HCT116 (cell line): Measurements from ENCODE around the gene HPF1. TPM values are rescaled to one million over a fixed set of nuclear protein-coding genes. Genes with fewer than 3 reads are reported as not detected.

Source experiments
- ATAC-seq: fragments of 200-7000 bp; cut with Tn5 transposase; 2 replicates; pipeline ENCODE4 v1.9.1; 2020; ENCODE audit warnings: mild to moderate bottlenecking, moderate library complexity
- BruUV-seq: library from RNA; stranded (reverse); fragments of 400-500 nt; replicated peaks from 2 replicates; lab custom pipeline; 2021; lab: Mats Ljungman, UMichigan
- CTCF ChIA-PET: fragments of 300-600 bp; sonication (Branson Sonifier 250); formaldehyde crosslinking; loops from one replicate; lab custom pipeline; 2021; ENCODE audit warnings: antibody characterized with exemption; lab: Charles Lee
- POLR2A ChIA-PET: fragments of 300-600, 350-600 bp; sonication (Branson Sonifier 250); formaldehyde crosslinking; loops from one replicate; lab custom pipeline; 2021; ENCODE audit warnings: antibody characterized with exemption; lab: Charles Lee
- RAD21 ChIA-PET, 2 experiments: fragments of 300-600 bp; sonication (Branson Sonifier 250); formaldehyde crosslinking; loops; one replicate each; lab custom pipeline; 2023; ENCODE audit warnings: low total read pairs in 2 of 2; ENCODE audit not compliant: uncharacterized antibody in 2 of 2, unreplicated experiment in 2 of 2, low non-redundant PET in 1 of 2; lab: Charles Lee
- DNase-seq: peaks from one replicate; pipeline ENCODE4 v3.0.0-alpha.2; 2010; ENCODE audit warnings: low read depth, low spot score
- H2AFZ ChIP-seq: fragments of 200-600 bp; shearing (Covaris generic), sonication (generic); 2 replicates; pipeline ENCODE4 v1.6.1; 2017; ENCODE audit warnings: low read depth, mixed run types, mixed read lengths, antibody characterized with exemption, low read length; ENCODE audit not compliant: poor library complexity, severe bottlenecking
- H3K27ac ChIP-seq: 2 replicates; pipeline ENCODE4 v1.5.1; 2012; ENCODE audit warnings: low read depth, low read length
- H3K27me3 ChIP-seq: fragments of 200-600 bp; sonication (generic); 2 replicates; pipeline ENCODE4 v1.6.1; 2016; ENCODE audit warnings: mixed run types, low read length, mixed read lengths; ENCODE audit not compliant: insufficient read depth
- H3K36me3 ChIP-seq, 2 experiments: fragments of 200-500 bp in 1 of 2; fragments of 200-600 bp in 1 of 2; sonication (Bioruptor generic) in 1 of 2; sonication (generic) in 1 of 2; 2 replicates each; pipeline versions ENCODE4 v1.5.1 to v1.6.1; 2014 to 2016; ENCODE audit warnings: low read length in 2 of 2, inconsistent platforms in 1 of 2, mixed read lengths in 1 of 2, mixed run types in 1 of 2; ENCODE audit not compliant: insufficient read depth in 2 of 2, control insufficient read depth in 1 of 2
- H3K4me1 ChIP-seq, 2 experiments: fragments of 200-600 bp in 1 of 2; sonication (generic) in 1 of 2; 2 replicates each; pipeline versions ENCODE4 v1.5.1 to v1.6.1; 2012 to 2017; ENCODE audit warnings: low read length in 2 of 2, inconsistent platforms in 1 of 2, mild to moderate bottlenecking in 1 of 2, mixed read lengths in 1 of 2, mixed run types in 1 of 2, moderate library complexity in 1 of 2; ENCODE audit not compliant: insufficient read depth in 2 of 2, control insufficient read depth in 1 of 2
- H3K4me2 ChIP-seq: fragments of 200-600 bp; sonication (generic); 2 replicates; pipeline ENCODE4 v1.6.1; 2017; ENCODE audit warnings: mixed run types, low read length, mixed read lengths
- H3K4me3 ChIP-seq, 2 experiments: fragments of 200-600 bp in 1 of 2; sonication (generic) in 1 of 2; replicated peaks in 1 of 2; 2 replicates each; pipeline ENCODE4 v1.5.1; 2011 to 2016; ENCODE audit warnings: low read length in 2 of 2, control low read depth in 1 of 2, low read depth in 1 of 2, mild to moderate bottlenecking in 1 of 2, mixed read lengths in 1 of 2, mixed run types in 1 of 2
- H3K79me2 ChIP-seq: fragments of 200-600 bp; sonication (generic); 2 replicates; pipeline ENCODE4 v1.6.1; 2017; ENCODE audit warnings: mild to moderate bottlenecking, mixed run types, low read length, moderate library complexity, mixed read lengths; ENCODE audit not compliant: insufficient read depth
- H3K9ac ChIP-seq: fragments of 200-600 bp; sonication (generic); 2 replicates; pipeline ENCODE4 v1.6.1; 2016; ENCODE audit warnings: low read length, mixed read lengths
- H3K9me2 ChIP-seq: fragments of 200-600 bp; sonication (generic), shearing (Covaris generic); 2 replicates; pipeline ENCODE4 v1.6.1; 2017; ENCODE audit warnings: mixed run types, mild to moderate bottlenecking, moderate library complexity; ENCODE audit not compliant: insufficient read depth
- H3K9me3 ChIP-seq, 2 experiments: fragments of 200-500 bp in 1 of 2; fragments of 200-600 bp in 1 of 2; sonication (Bioruptor generic) in 1 of 2; sonication (generic) in 1 of 2; 2 replicates each; pipeline ENCODE4 v1.6.1; 2014 to 2017; ENCODE audit warnings: low read length in 2 of 2, mixed read lengths in 2 of 2, inconsistent platforms in 1 of 2, low read depth in 1 of 2, mild to moderate bottlenecking in 1 of 2, mixed run types in 1 of 2, moderate library complexity in 1 of 2; ENCODE audit not compliant: control insufficient read depth in 1 of 2, insufficient read depth in 1 of 2
- H4K20me1 ChIP-seq: fragments of 200-600 bp; sonication (generic), shearing (Covaris generic); 2 replicates; pipeline ENCODE4 v1.6.1; 2017; ENCODE audit warnings: mixed run types, mild to moderate bottlenecking, moderate library complexity; ENCODE audit not compliant: insufficient read depth
- ATF3 ChIP-seq: IDR thresholded peaks from 2 replicates; pipeline ENCODE4 v1.6.1; 2012
- CEBPB ChIP-seq: IDR thresholded peaks from 2 replicates; pipeline ENCODE4 v1.6.1; 2012; ENCODE audit warnings: low read depth
- EGR1 ChIP-seq: IDR thresholded peaks from 2 replicates; pipeline ENCODE4 v1.6.1; 2012; ENCODE audit warnings: low read depth
- EZH2 ChIP-seq: fragments of 200-600 bp; sonication (generic); IDR thresholded peaks from 2 replicates; pipeline ENCODE4 v1.6.1; 2017; ENCODE audit warnings: antibody characterized with exemption, mixed run types
- EZH2phosphoT487 ChIP-seq: fragments of 200-600 bp; IDR thresholded peaks from 2 replicates; pipeline ENCODE4 v1.6.1; 2018; ENCODE audit warnings: antibody characterized with exemption, borderline replicate concordance
- FOSL1 ChIP-seq: IDR thresholded peaks from 2 replicates; pipeline ENCODE4 v1.6.1; 2012; ENCODE audit warnings: low read depth
- JUND ChIP-seq: IDR thresholded peaks from 2 replicates; pipeline ENCODE4 v1.6.1; 2012
- POLR2A ChIP-seq: IDR thresholded peaks from 2 replicates; pipeline ENCODE4 v1.7.0; 2011; ENCODE audit warnings: borderline replicate concordance; ENCODE audit not compliant: insufficient read depth, insufficient read length; ENCODE audit errors: extremely low read depth
- RAD21 ChIP-seq: IDR thresholded peaks from 2 replicates; pipeline ENCODE4 v1.6.1; 2012; ENCODE audit warnings: low read depth, mild to moderate bottlenecking
- SIN3A ChIP-seq: IDR thresholded peaks from 2 replicates; pipeline ENCODE4 v1.6.1; 2012; ENCODE audit warnings: low read depth
- SP1 ChIP-seq: IDR thresholded peaks from 2 replicates; pipeline ENCODE4 v1.6.1; 2012; ENCODE audit warnings: low read depth
- YY1 ChIP-seq: IDR thresholded peaks from 2 replicates; pipeline ENCODE4 v1.6.1; 2011; ENCODE audit warnings: low read length, low read depth, moderate library complexity, mild to moderate bottlenecking; ENCODE audit not compliant: insufficient replicate concordance; ENCODE audit errors: extremely low read depth
- ZFX ChIP-seq: fragments of 450-650 bp; IDR thresholded peaks from 2 replicates; pipeline ENCODE4 v1.6.1; 2017
- ZNF274 ChIP-seq: fragments of 200-500 bp; sonication (Bioruptor generic); IDR thresholded peaks from 2 replicates; pipeline ENCODE4 v1.6.1; 2014; ENCODE audit warnings: mild to moderate bottlenecking, low read depth, low read length, inconsistent platforms
- intact Hi-C: fragments of 100-400 bp; cut with micrococcal nuclease; formaldehyde crosslinking; loops from 2 replicates; pipeline ENCODE4 v1.10.0; 2022
- total RNA-seq: library from RNA; stranded (reverse); gene quantifications from one replicate; pipeline ENCODE4 v1.2.1, GENCODE V29; 2021; ENCODE audit not compliant: unreplicated experiment
- TF ChIP-seq, protein P1 (sequence below): IDR thresholded peaks from 2 replicates; pipeline ENCODE4 v1.6.1; 2012; ENCODE audit warnings: low read depth

Gene HPF1
- total RNA-seq, 1 experiment from 2014 or later, result 32.6 TPM

DNA sequence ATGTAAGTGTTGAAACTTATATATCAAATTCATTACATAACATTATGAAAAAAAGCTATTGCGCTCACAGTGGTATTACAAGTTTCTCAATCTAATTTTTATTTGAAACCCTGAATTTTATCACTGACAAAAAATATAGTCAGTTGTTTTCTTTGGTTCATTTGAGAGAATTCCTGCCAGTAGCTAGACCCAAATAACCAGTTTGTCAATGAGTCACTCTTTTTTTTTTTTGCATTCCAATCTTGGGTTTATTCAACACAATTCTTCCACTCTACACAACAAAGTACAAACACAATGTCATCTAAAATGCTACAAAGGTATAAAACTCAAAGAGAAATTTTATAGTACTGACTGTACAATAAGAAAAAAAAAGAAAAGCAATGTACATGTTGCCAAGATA is 13.1 kb downstream of the HPF1 start:
- Histone ChIP-seq H3K4me3 (no peak overlapping the region), H4K20me1 (no peaks in the 10 kb centered on the region), H3K4me2 (no peak overlapping the region), H3K4me1 (peaks cover 0 to 10% of the 10 kb centered on the region in 2 experiments; a peak in 2 of 4 replicates), H3K27ac (no peak overlapping the region), H3K9ac (no peak overlapping the region)
- ATAC-seq, result no peak
- ChIA-PET POLR2A (no interaction called here), RAD21 (no interaction called here)
- DNase-seq, result no peak
- TF ChIP-seq EZH2phosphoT487 (no peak), POLR2A (no peak), EZH2 (no peak), FOSL1 (no peak), CEBPB (no peak), ZNF274 (no peak), SIN3A (no peak), JUND (no peak), ZFX (no peak), SP1 (no peak), YY1 (no peak), ATF3 (no peak), RAD21 (no peak), EGR1 (no peak)
- TF ChIP-seq, protein P1, sequence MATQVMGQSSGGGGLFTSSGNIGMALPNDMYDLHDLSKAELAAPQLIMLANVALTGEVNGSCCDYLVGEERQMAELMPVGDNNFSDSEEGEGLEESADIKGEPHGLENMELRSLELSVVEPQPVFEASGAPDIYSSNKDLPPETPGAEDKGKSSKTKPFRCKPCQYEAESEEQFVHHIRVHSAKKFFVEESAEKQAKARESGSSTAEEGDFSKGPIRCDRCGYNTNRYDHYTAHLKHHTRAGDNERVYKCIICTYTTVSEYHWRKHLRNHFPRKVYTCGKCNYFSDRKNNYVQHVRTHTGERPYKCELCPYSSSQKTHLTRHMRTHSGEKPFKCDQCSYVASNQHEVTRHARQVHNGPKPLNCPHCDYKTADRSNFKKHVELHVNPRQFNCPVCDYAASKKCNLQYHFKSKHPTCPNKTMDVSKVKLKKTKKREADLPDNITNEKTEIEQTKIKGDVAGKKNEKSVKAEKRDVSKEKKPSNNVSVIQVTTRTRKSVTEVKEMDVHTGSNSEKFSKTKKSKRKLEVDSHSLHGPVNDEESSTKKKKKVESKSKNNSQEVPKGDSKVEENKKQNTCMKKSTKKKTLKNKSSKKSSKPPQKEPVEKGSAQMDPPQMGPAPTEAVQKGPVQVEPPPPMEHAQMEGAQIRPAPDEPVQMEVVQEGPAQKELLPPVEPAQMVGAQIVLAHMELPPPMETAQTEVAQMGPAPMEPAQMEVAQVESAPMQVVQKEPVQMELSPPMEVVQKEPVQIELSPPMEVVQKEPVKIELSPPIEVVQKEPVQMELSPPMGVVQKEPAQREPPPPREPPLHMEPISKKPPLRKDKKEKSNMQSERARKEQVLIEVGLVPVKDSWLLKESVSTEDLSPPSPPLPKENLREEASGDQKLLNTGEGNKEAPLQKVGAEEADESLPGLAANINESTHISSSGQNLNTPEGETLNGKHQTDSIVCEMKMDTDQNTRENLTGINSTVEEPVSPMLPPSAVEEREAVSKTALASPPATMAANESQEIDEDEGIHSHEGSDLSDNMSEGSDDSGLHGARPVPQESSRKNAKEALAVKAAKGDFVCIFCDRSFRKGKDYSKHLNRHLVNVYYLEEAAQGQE, result no peak
- TF ChIP-seq, all 23 proteins: peak for 0
- Histone ChIP-seq H3K36me3 (peaks cover 0 to 9% of the 10 kb centered on the region in 2 experiments; a peak in 2 of 4 replicates), H3K27me3 (no peaks in the 10 kb centered on the region), H3K9me2 (no peaks in the 10 kb centered on the region), H3K79me2 (no peaks in the 10 kb centered on the region), H2AFZ (no peak overlapping the region), H3K9me3 (no peaks in the 10 kb centered on the region)
- intact Hi-C loops, result no loop called here
- BruUV-seq, result no TSS peak
- CTCF ChIA-PET, result no interaction called here
